ENCODE results near the gene CDX1.

CDX1 gene

GRCh38 chr5:150136305-150137167, 30.0 kb upstream of the CDX1 start:
- TF ChIP-seq, protein P1, sequence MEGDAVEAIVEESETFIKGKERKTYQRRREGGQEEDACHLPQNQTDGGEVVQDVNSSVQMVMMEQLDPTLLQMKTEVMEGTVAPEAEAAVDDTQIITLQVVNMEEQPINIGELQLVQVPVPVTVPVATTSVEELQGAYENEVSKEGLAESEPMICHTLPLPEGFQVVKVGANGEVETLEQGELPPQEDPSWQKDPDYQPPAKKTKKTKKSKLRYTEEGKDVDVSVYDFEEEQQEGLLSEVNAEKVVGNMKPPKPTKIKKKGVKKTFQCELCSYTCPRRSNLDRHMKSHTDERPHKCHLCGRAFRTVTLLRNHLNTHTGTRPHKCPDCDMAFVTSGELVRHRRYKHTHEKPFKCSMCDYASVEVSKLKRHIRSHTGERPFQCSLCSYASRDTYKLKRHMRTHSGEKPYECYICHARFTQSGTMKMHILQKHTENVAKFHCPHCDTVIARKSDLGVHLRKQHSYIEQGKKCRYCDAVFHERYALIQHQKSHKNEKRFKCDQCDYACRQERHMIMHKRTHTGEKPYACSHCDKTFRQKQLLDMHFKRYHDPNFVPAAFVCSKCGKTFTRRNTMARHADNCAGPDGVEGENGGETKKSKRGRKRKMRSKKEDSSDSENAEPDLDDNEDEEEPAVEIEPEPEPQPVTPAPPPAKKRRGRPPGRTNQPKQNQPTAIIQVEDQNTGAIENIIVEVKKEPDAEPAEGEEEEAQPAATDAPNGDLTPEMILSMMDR (IDR thresholded peaks at IDR 0.05; ENCODE audit: insufficient read depth, low read depth, low read length, missing control alignments): no peak
- DNase-seq (ENCODE audit: low read depth): no peak
- no peak overlapping the region for H3K4me3 ChIP-seq (ENCODE audit: low read depth, low read length)

GRCh38 chr5:150137168-150137957, 29.2 kb upstream of the CDX1 start:
- TF ChIP-seq, protein P1 (IDR thresholded peaks at IDR 0.05; ENCODE audit: insufficient read depth, low read depth, low read length, missing control alignments): no peak
- H3K4me3 ChIP-seq (ENCODE audit: low read depth, low read length): no peak overlapping the region
- DNase-seq (ENCODE audit: low read depth): no peak

GRCh38 chr5:150137997-150138396, 28.6 kb upstream of the CDX1 start:
- TF ChIP-seq, protein P1 (IDR thresholded peaks at IDR 0.05; ENCODE audit: insufficient read depth, low read depth, low read length, missing control alignments): no peak
- H3K4me3 ChIP-seq (ENCODE audit: low read depth, low read length): no peak overlapping the region
- DNase-seq (ENCODE audit: low read depth): no peak

DNA sequence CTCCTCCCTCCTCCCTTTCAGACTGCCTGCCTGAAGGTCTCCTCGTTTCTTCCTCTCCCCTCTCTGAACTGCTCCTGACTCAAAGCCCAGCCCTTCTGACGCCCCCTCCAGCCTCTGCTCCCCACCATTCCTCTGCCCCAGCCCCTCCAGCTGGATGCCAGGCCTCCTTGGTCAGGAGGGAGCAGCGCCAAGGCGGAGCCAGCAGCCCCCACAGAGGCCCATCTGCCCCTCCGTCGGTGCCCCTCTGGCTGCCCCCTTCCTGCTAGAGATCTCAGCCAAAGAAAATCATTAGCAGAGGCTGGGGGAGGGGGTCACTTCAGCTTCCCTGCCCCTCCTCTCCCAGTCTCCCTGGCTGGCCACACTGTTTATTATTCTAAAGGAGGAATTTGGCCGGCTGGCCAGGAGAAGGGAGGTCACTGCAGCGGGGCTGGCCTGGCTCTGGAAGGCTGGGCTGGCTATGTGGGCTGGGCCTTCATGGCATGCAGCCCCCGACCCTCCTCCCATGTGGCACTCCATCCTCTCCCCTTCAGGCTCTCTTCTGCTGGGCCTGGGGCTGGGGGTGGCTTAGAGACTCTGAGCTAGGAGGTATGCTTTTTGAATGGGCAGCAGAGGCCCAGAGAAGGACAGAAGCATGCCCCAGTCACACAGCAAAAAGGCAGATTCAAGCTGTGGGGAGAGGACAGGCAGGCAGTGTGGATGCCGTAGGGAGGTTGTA, 27.9 kb upstream of the CDX1 start:
- no peak overlapping the region for H3K4me3 ChIP-seq (ENCODE audit: low read depth, low read length)
- no peak for DNase-seq (ENCODE audit: low read depth)
- TF ChIP-seq, protein P1 (IDR thresholded peaks at IDR 0.05; ENCODE audit: insufficient read depth, low read depth, low read length, missing control alignments): no peak

DNA sequence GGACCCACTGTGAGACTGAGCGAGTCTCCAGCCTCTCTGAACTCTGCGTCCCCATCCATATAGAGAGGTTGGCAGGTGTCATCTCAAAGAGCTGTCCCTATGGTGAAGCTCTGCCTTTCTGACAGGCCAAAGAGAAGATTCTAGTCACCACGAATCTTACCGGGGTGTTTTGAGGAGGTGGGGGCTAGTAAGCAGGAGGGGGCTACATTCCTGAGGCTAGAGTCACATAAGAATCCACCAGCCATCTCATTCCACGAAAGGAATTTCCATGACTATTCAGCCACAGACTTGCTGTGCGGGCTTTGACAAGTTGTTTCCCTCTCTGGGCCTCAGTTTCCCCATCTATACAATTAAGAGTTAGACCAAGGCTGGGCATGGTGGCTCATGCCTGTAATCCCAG, 27.2 kb upstream of the CDX1 start:
- TF ChIP-seq, protein P1 (IDR thresholded peaks at IDR 0.05; ENCODE audit: insufficient read depth, low read depth, low read length, missing control alignments): no peak
- H3K4me3 ChIP-seq (ENCODE audit: low read depth, low read length): no peak overlapping the region
- DNase-seq (ENCODE audit: low read depth): no peak

DNA sequence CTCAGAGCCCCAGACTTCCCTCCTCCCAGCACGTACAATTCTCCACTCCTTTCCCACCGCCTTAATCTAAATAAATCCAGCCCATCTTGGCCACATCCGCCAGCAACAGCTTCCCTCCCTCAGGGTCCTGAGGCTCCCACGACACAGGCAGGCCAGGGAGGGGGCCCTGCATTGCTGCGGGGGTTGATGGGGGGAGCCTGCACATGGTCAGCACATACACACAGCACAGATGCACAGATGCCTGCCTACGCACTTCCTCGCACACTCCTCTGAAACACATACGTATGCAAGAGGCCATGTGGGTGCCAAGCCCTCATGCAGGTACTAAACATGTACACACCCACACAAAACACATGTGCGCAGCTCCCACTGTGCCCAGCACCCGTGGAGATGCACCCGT, 25.7 kb upstream of the CDX1 start:
- TF ChIP-seq, protein P1 (IDR thresholded peaks at IDR 0.05; ENCODE audit: insufficient read depth, low read depth, low read length, missing control alignments): no peak
- no peak for DNase-seq (ENCODE audit: low read depth)
- no peak overlapping the region for H3K4me3 ChIP-seq (ENCODE audit: low read depth, low read length)

Measured in GM12865 (cell line).